Smooth muscle cell (in vitro differentiated cells): ENCODE results near the gene SRP9. TPM values are rescaled to one million over a fixed set of nuclear protein-coding genes. Genes with fewer than 3 reads are reported as not detected.

Experiments used
- DNase-seq: peaks from one replicate; lab custom pipeline; 2025; ENCODE audit not compliant: unreplicated experiment; lab: John Stamatoyannopoulos, UW
- H2AFZ ChIP-seq: fragments of 200-600 bp; sonication (generic); 2 replicates; pipeline ENCODE4 v1.6.0; 2016; ENCODE audit warnings: antibody characterized with exemption, low read depth, mild to moderate bottlenecking
- H3F3A ChIP-seq: fragments of 200-600 bp; sonication (generic); 2 replicates; pipeline ENCODE4 v1.6.0; 2017; ENCODE audit warnings: antibody characterized with exemption, low read depth
- H3K27ac ChIP-seq: fragments of 200-600 bp; sonication (generic); 2 replicates; pipeline ENCODE4 v1.5.1; 2016; ENCODE audit warnings: low read depth, mild to moderate bottlenecking
- H3K27me3 ChIP-seq: fragments of 200-600 bp; sonication (generic); 2 replicates; pipeline ENCODE4 v1.6.1; 2016; ENCODE audit warnings: low read depth, mild to moderate bottlenecking
- H3K36me3 ChIP-seq: fragments of 200-600 bp; sonication (generic); 2 replicates; pipeline ENCODE4 v1.5.1; 2016; ENCODE audit warnings: low read depth
- H3K4me1 ChIP-seq: fragments of 200-600 bp; sonication (generic); 2 replicates; pipeline ENCODE4 v1.5.1; 2016; ENCODE audit warnings: low read depth
- H3K4me2 ChIP-seq: fragments of 200-600 bp; sonication (generic); 2 replicates; pipeline ENCODE4 v1.6.0; 2016; ENCODE audit warnings: mild to moderate bottlenecking
- H3K4me3 ChIP-seq: fragments of 200-600 bp; sonication (generic); 2 replicates; pipeline ENCODE4 v1.5.1; 2016; ENCODE audit warnings: mild to moderate bottlenecking
- H3K79me2 ChIP-seq: fragments of 200-600 bp; sonication (generic); 2 replicates; pipeline ENCODE4 v1.6.0; 2016; ENCODE audit warnings: low read depth, mild to moderate bottlenecking
- H3K9ac ChIP-seq: fragments of 200-600 bp; sonication (generic); 2 replicates; pipeline ENCODE4 v1.6.0; 2016; ENCODE audit warnings: low read depth
- H3K9me3 ChIP-seq: fragments of 200-600 bp; sonication (generic); replicated peaks from 2 replicates; pipeline ENCODE4 v1.5.1; 2016; ENCODE audit warnings: low read depth
- H4K20me1 ChIP-seq: fragments of 200-600 bp; sonication (generic); 2 replicates; pipeline ENCODE4 v1.6.0; 2016; ENCODE audit warnings: low read depth
- WGBS: methylation state at CpG from one replicate; pipeline ENCODE4 v1.1.7; 2016; ENCODE audit warnings: low lambda C conversion rate; 5-methylcytosine and 5-hydroxymethylcytosine counted together
- polyA plus RNA-seq: library from polyadenylated mRNA; unstranded; fragments of >200 nt; fragmentation: Nextera tagmentation; extraction: Ambion mirVana; gene quantifications from 2 replicates; pipeline ENCODE4 v1.2.1, GENCODE V29; 2016
- total RNA-seq: library from RNA; depleted of rRNA; stranded (reverse); fragments of >200 nt; gene quantifications from 2 replicates; pipeline ENCODE4 v1.2.3, GENCODE V29; 2014
- TF ChIP-seq, protein P1 (sequence below): fragments of 200-600 bp; sonication (generic); IDR thresholded peaks from 2 replicates; pipeline ENCODE4 v1.5.1; 2017; ENCODE audit warnings: borderline replicate concordance, mild to moderate bottlenecking, antibody characterized with exemption; ENCODE audit not compliant: insufficient read depth, poor library complexity, severe bottlenecking

SRP9 gene
- total and polyA plus RNA-seq, 2 experiments from 2014 or later, result 301 to 394 TPM

DNA sequence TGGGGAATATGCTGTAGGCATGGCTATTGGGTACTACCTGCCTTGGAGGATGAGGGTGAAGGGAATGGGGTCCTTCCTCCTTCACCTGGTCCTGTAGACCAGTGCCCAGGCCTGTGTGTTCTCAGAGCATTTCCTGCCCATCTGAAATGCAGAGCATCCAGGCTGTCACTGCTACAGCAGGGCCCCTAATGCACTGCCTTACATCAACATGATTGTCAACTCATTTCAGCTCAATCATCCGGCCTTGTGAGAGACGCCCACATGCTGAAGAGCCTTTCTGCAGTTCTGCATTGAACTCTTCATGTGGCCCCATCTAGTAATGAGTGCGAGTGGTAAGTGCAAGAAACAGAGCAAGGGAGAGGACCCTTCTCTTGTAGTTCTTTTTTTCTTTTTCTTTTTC is 39.8 kb upstream of the SRP9 start:
- TF ChIP-seq, protein P1, sequence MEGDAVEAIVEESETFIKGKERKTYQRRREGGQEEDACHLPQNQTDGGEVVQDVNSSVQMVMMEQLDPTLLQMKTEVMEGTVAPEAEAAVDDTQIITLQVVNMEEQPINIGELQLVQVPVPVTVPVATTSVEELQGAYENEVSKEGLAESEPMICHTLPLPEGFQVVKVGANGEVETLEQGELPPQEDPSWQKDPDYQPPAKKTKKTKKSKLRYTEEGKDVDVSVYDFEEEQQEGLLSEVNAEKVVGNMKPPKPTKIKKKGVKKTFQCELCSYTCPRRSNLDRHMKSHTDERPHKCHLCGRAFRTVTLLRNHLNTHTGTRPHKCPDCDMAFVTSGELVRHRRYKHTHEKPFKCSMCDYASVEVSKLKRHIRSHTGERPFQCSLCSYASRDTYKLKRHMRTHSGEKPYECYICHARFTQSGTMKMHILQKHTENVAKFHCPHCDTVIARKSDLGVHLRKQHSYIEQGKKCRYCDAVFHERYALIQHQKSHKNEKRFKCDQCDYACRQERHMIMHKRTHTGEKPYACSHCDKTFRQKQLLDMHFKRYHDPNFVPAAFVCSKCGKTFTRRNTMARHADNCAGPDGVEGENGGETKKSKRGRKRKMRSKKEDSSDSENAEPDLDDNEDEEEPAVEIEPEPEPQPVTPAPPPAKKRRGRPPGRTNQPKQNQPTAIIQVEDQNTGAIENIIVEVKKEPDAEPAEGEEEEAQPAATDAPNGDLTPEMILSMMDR, result no peak
- Histone ChIP-seq H3K4me2 (no peak overlapping the region), H3K27ac (no peak overlapping the region), H3K27me3 (no peaks in the 10 kb centered on the region), H2AFZ (no peak overlapping the region), H3K9ac (no peak overlapping the region), H3K79me2 (no peaks in the 10 kb centered on the region), H3K4me3 (no peak overlapping the region), H3K9me3 (no peaks in the 10 kb centered on the region), H4K20me1 (no peaks in the 10 kb centered on the region), H3K36me3 (no peaks in the 10 kb centered on the region), H3F3A (peaks cover 15% of the 10 kb centered on the region), H3K4me1 (peaks cover 5% of the 10 kb centered on the region)
- WGBS, result 55% methylated on average over 3 of the region's 3 CpGs
- DNase-seq, result no peak

DNA sequence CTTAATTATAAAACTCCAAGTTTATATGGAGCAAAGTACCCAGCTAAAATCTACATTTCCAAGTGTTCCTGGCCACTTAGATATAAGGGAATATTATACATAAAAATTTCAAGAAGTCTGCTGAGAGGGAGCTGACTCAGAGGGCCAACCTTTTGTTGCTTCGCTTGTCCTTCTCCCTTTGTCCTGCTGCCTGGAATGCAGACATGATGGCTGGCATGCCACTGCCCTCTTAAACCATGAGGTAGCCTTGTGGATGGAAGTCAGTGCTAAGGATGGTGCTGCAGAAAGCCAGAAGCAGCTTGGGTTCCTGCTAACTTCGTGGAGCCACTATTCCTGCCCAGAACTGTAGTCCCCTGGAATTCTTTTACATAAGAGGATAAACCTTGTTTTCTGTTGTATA is 38.9 kb upstream of the SRP9 start:
- Histone ChIP-seq H3K4me3 (no peak overlapping the region), H4K20me1 (no peaks in the 10 kb centered on the region), H3K27ac (no peak overlapping the region), H3K9me3 (no peaks in the 10 kb centered on the region), H3K79me2 (no peaks in the 10 kb centered on the region), H3K27me3 (no peaks in the 10 kb centered on the region), H3K4me2 (no peak overlapping the region), H3F3A (peaks cover 15% of the 10 kb centered on the region), H2AFZ (no peak overlapping the region), H3K9ac (no peak overlapping the region), H3K36me3 (no peaks in the 10 kb centered on the region), H3K4me1 (peaks cover 5% of the 10 kb centered on the region)
- DNase-seq, result no peak
- WGBS, result 89% methylated on average over 2 of the region's 2 CpGs
- TF ChIP-seq, protein P1, result no peak

DNA sequence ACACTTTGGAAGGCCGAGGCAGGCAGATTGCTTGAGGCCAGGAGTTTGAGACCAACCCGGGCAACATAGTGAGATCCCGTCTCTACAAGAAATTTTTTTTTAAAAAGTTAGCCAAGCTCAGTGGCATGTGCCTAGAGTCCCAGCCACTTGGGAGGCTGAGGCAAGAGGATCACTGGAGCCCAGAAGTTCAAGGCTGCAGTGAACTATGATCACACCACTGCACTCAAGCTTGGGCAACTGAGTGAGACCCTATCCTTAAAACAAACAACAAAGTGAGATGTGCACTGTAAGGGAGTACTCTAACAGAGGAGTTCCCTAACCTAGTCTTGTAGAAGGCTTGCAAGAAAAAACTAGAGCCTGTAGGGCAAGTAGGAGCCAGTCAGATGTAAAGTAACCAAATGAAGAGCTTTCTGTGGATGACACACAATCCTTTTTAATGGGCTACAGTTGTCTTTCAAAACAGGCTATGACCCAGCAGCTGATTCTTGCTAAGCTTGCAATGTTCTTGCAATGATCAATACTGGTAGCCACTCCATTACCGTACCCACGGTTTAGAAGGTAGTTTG is 38.0 kb upstream of the SRP9 start:
- TF ChIP-seq, protein P1, result no peak
- H3K36me3 ChIP-seq, result no peaks in the 10 kb centered on the region
- H3K4me1 ChIP-seq, result peaks cover 5% of the 10 kb centered on the region
- H3K4me2 ChIP-seq, result no peak overlapping the region
- no peaks in the 10 kb centered on the region for H3K79me2 ChIP-seq
- no peak overlapping the region for H3K27ac ChIP-seq
- H2AFZ ChIP-seq, result no peak overlapping the region
- no peak for DNase-seq
- H3K9ac ChIP-seq, result no peak overlapping the region
- no peaks in the 10 kb centered on the region for H4K20me1 ChIP-seq
- WGBS, result 87% methylated on average over 5 of the region's 5 CpGs
- H3K4me3 ChIP-seq, result no peak overlapping the region
- H3K27me3 ChIP-seq, result no peaks in the 10 kb centered on the region
- peaks cover 15% of the 10 kb centered on the region for H3F3A ChIP-seq
- no peaks in the 10 kb centered on the region for H3K9me3 ChIP-seq

DNA sequence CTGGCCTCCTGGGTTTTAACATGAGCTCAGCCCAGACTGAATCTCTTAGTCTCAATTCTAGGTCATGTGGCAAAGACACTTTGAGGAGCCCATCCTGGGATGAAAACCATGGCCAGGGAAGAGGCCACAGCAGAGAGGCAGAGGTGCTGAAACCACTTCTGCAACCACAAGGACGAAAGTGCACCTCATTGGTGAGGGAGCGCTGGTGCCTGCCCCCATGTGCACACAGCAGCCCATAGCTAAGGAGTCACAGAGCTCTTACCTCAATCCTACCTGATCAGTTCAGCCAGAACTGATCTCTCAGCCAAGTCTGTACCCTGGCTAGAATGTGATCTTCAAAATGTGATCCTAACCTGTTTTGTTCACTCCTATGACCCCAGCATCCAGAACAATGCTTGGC is 32.9 kb upstream of the SRP9 start:
- 100% methylated on average over 2 of the region's 2 CpGs for WGBS
- Histone ChIP-seq H3K9me3 (no peaks in the 10 kb centered on the region), H4K20me1 (no peaks in the 10 kb centered on the region), H3K27me3 (no peaks in the 10 kb centered on the region), H3K4me3 (no peak overlapping the region), H2AFZ (no peak overlapping the region), H3K36me3 (no peaks in the 10 kb centered on the region), H3F3A (no peaks in the 10 kb centered on the region), H3K79me2 (no peaks in the 10 kb centered on the region), H3K4me2 (no peak overlapping the region), H3K4me1 (peaks cover 5% of the 10 kb centered on the region), H3K9ac (no peak overlapping the region), H3K27ac (no peak overlapping the region)
- TF ChIP-seq, protein P1, result no peak
- no peak for DNase-seq
